GM18520 (cell line): ENCODE measurements around the gene LANCL1.

Experiments used
- ATAC-seq: cut with Tn5 transposase; IDR thresholded peaks from one replicate; pipeline ENCODE4 v1.9.1; 2021; ENCODE audit not compliant: unreplicated experiment

The LANCL1 gene

GRCh38 chr2:210476194-210477128, at the start of gene LANCL1:
Gene LANCL1 (minus strand): TSS chr2:210476759. CDS start chr2:210476396, 363 bp downstream.
- peak; percentile 100 for ATAC-seq

GRCh38 chr2:210524533-210524932, 48.0 kb upstream of the LANCL1 start:
- no peak for ATAC-seq

- no peak for ATAC-seq
Measured at GRCh38 chr2:210523650-210524289, 47.2 kb upstream of the LANCL1 start.

GRCh38 chr2:210522399-210522798, 45.8 kb upstream of the LANCL1 start:
- ATAC-seq, result no peak

GRCh38 chr2:210519594-210519993, 43.0 kb upstream of the LANCL1 start:
- ATAC-seq, result no peak

- ATAC-seq, result no peak
Measured at GRCh38 chr2:210517264-210517663, 40.7 kb upstream of the LANCL1 start.

GRCh38 chr2:210515911-210516310, 39.4 kb upstream of the LANCL1 start:
- ATAC-seq, result peak; percentile 56

- no peak for ATAC-seq
Measured at GRCh38 chr2:210503725-210504191, 27.2 kb upstream of the LANCL1 start.

GRCh38 chr2:210503001-210503623, 26.6 kb upstream of the LANCL1 start:
- no peak for ATAC-seq

GRCh38 chr2:210496512-210496911, 20.0 kb upstream of the LANCL1 start:
- no peak for ATAC-seq

- no peak for ATAC-seq
Measured at GRCh38 chr2:210493528-210493927, 17.0 kb upstream of the LANCL1 start.

- no peak for ATAC-seq
Measured at GRCh38 chr2:210481601-210482175, 5.1 kb upstream of the LANCL1 start.

GRCh38 chr2:210480764-210481163, 4.2 kb upstream of the LANCL1 start:
- ATAC-seq, result no peak

- no peak for ATAC-seq
Measured at GRCh38 chr2:210480079-210480478, 3.5 kb upstream of the LANCL1 start.

- no peak for ATAC-seq
Measured at GRCh38 chr2:210478661-210479060, 2.1 kb upstream of the LANCL1 start.

- no peak for ATAC-seq
Measured at GRCh38 chr2:210477496-210477895, 937 bp upstream of the LANCL1 start.

GRCh38 chr2:210475706-210476105, 853 bp downstream of the LANCL1 start:
- ATAC-seq, result no peak

GRCh38 chr2:210474776-210475175, 1.8 kb downstream of the LANCL1 start:
- no peak for ATAC-seq

GRCh38 chr2:210461401-210461800, 15.2 kb downstream of the LANCL1 start:
- ATAC-seq, result peak; percentile 36

- ATAC-seq, result no peak
Measured at GRCh38 chr2:210460322-210461227, 16.0 kb downstream of the LANCL1 start.
